HUES48 (cell line): Measurements from ENCODE around the gene R3HDM2.
"Not testable (repeated sequence)": the region's sequence is repeated elsewhere in the genome, so short reads cannot be mapped to it uniquely, and the experiment has no call there.

Source experiments
- H3K27ac ChIP-seq: one replicate; pipeline ENCODE4 v1.7.0; 2013; ENCODE audit warnings: low read depth, low read length, inconsistent platforms
- H3K27me3 ChIP-seq: 2 replicates; pipeline ENCODE4 v1.6.1; 2013; ENCODE audit warnings: mild to moderate bottlenecking, low read length; ENCODE audit not compliant: control insufficient read depth, insufficient read depth
- H3K36me3 ChIP-seq: 2 replicates; pipeline ENCODE4 v1.6.1; 2013; ENCODE audit warnings: low read length; ENCODE audit not compliant: control insufficient read depth, insufficient read depth
- H3K4me1 ChIP-seq: 2 replicates; pipeline ENCODE4 v1.6.1; 2013; ENCODE audit warnings: mild to moderate bottlenecking, low read length; ENCODE audit not compliant: control insufficient read depth, insufficient read depth
- H3K4me3 ChIP-seq: 2 replicates; pipeline ENCODE4 v1.5.1; 2013; ENCODE audit warnings: mild to moderate bottlenecking, low read depth, low read length
- H3K9ac ChIP-seq: 2 replicates; pipeline ENCODE4 v1.6.1; 2013; ENCODE audit warnings: mild to moderate bottlenecking, low read depth, low read length, moderate library complexity
- H3K9me3 ChIP-seq: 2 replicates; pipeline ENCODE4 v1.6.1; 2013; ENCODE audit warnings: low read length; ENCODE audit not compliant: control insufficient read depth, insufficient read depth

R3HDM2 gene

DNA sequence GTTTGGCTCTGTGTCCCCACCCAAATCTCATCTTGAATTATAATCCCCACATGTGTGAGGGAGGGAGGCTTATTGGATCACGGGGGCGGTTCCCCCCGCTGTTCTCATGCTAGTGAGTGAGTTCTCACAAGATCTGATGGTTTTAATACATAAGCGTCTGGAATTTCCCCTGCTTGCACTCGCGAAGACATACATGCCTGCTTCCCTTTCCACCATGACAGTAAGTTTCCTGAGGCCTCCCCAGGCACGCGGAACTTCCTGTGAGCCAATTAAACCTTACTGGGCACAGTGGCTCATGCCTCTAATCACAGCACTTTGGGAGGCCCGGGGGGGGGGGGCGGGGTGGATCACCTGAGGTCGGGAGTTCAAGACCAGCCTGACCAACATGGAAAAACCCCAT lies 60.8 kb downstream of the R3HDM2 start:
- H3K4me1 ChIP-seq = no peaks in the 10 kb centered on the region
- no peak overlapping the region for H3K9ac ChIP-seq
- no peaks in the 10 kb centered on the region for H3K36me3 ChIP-seq
- no peaks in the 10 kb centered on the region for H3K9me3 ChIP-seq
- no peak overlapping the region for H3K27ac ChIP-seq
- no peak overlapping the region for H3K4me3 ChIP-seq
- no peaks in the 10 kb centered on the region for H3K27me3 ChIP-seq

DNA sequence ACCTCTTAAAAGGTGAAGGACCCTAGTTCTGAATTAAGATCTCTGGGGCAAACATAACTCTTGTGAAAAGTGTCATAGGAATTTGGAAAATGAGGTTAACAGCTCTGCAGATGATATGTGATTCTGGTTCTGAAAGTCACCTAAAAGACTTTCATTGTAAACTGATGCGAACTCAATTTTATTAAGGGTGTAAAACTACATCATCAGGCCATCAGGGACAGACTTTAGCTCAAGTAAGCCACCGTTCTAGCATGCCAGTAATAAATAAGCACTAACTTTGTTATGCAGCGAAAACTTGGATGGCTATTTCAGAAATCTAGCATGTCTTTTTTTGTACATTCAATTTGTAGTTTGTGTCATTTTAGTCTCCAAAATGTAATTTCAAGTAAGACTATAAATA lies 61.6 kb downstream of the R3HDM2 start:
- Histone ChIP-seq H3K36me3 (no peaks in the 10 kb centered on the region), H3K27ac (no peak overlapping the region), H3K9me3 (no peaks in the 10 kb centered on the region), H3K9ac (no peak overlapping the region), H3K4me3 (no peak overlapping the region), H3K4me1 (no peaks in the 10 kb centered on the region), H3K27me3 (no peaks in the 10 kb centered on the region)

DNA sequence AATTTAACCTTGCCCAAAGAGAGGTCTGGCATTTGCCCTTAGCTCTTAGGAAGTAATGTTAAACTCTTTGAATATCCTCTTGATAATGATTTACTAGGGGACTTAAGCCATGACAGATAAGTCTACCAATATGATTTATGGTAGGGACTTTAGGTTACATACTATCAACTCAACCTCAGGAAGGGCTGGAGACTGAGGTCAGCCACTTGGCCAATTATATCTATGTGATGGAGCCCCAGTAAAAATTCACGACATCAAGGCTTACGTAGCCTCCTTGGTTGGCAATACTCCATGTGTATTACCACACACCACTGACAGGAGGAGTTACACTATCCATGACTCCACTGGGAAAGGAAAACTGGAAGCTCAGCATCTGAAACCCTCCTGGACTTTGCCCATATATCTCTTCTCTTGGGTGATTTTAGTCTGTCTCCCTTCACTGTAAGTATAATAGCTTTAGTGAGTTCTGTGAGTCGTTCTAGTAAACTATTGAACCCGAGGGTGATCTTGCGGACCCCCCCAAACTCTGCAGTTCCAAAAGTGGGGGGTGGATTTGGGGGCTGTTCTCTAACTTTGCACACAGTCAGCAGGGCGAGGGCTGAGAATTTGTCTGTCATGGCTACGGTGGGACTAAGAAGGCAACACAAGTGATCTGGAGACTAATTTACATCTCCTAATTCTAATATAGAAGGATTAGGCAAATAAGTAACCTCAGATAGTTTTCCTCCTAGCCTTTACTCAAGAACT lies 62.3 kb downstream of the R3HDM2 start:
- H3K9ac ChIP-seq = no peak overlapping the region

DNA sequence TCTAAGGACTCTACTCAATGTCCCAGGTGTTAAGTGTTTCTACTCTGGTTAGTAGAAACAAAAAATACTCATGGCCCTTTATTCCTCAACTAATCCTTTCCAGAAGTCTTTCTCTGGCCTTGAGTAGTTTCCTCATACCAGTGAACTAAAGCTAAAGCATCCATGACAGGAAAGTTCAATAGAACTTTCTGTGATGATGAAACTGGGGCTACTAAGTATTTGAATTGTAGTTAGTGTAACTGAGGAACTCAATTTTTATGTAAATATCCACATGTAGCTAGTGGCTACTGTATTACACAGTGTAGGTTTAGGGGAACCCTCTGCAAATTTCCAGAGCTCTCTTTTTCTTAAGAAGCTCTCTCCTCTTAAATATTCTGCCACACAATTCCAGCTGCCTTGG lies 63.7 kb downstream of the R3HDM2 start:
- Histone ChIP-seq H3K4me3 (no peak overlapping the region), H3K9me3 (no peaks in the 10 kb centered on the region), H3K27ac (no peak overlapping the region), H3K4me1 (no peaks in the 10 kb centered on the region), H3K36me3 (no peaks in the 10 kb centered on the region), H3K9ac (no peak overlapping the region), H3K27me3 (no peaks in the 10 kb centered on the region)

More for the DNA sequence above, 62.3 kb downstream of the R3HDM2 start:
- Histone ChIP-seq H3K4me1 (no peaks in the 10 kb centered on the region), H3K36me3 (no peaks in the 10 kb centered on the region), H3K27ac (no peak overlapping the region), H3K27me3 (no peaks in the 10 kb centered on the region), H3K4me3 (no peak overlapping the region), H3K9me3 (no peaks in the 10 kb centered on the region)

DNA sequence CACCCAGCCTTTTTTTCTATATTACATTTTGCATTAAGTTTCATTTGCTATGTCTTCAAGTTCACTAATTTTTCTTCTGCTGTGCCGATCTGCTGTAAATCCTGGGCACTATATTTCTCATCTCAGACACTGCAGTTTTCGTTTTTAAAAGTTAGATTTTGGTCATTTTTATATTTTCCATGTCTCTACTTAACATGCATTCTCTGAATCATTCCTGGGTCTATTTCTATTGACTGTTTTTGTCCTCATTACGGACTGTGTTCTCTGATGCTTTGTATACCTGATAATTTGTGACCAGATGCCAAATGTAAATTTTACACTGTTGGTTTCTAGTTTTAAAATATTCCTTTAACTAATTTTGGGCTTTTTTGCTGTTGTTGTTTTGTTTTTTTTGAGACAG lies 64.5 kb downstream of the R3HDM2 start:
- H3K36me3 ChIP-seq = no peaks in the 10 kb centered on the region
- H3K9me3 ChIP-seq = no peaks in the 10 kb centered on the region
- no peak overlapping the region for H3K27ac ChIP-seq
- H3K4me1 ChIP-seq = no peaks in the 10 kb centered on the region
- H3K4me3 ChIP-seq = no peak overlapping the region
- H3K9ac ChIP-seq = no peak overlapping the region
- no peaks in the 10 kb centered on the region for H3K27me3 ChIP-seq

DNA sequence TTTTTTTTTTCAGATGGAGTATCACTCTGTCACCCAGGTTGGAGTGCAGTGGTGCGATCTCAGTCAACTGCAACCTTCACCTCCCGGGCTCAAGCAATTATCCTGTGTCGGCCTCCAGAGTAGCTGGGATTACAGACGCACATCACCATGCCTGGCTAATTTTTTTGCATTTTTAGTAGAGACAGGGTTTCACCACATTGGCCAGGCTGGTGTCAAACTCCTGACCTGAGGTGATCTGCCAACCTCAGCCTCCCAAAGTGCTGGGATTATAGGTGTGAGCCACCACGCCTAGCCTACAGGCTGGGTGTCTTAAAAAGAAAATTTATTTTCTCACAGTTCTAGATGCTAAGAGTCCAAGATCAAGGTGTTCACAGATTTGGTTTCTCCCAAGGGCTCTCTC lies 66.7 kb downstream of the R3HDM2 start:
- H3K4me3 ChIP-seq, H3K9me3 ChIP-seq, H3K9ac ChIP-seq, H3K36me3 ChIP-seq, H3K4me1 ChIP-seq, H3K27ac ChIP-seq, H3K27me3 ChIP-seq: not testable (repeated sequence)

DNA sequence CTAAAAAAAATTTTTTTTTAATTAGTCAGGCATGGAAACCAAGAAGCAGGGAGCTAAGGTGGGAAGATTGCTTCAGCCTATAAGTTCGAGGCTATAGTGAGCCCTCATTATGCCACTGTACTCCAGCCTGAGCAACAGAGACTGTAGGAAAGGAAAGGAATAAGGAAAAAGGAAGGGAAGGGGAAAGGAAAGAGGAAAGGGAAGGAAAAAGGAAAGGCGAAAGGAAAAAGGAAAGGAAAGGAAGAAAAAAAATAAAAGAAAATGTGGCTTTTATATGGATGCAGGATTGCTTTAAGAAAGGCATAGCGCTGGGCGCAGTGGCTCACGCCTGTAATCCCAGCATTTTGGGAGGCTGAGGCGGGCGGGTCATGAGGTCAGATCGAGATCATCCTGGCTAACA lies 70.4 kb downstream of the R3HDM2 start:
- no peak overlapping the region for H3K27ac ChIP-seq
- no peaks in the 10 kb centered on the region for H3K27me3 ChIP-seq

DNA sequence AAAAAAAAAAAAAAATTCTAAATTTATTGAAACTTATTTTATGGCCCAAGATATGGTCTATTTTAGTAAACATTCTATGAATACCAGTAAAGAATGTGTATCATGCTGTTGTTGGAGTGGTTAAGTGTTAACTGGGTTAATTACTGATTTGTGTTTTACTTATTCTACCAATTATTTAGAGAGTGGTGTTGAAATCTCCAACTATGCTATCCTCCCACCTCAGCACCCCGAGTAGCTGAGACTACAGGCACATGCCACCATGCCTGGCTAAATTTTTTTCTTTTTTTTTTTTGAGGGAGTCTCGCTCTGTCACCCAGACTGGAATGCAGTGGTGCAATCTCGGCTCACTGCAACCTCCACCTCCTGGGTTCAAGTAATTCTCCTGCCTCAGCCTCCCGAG lies 72.2 kb downstream of the R3HDM2 start:
- no peak overlapping the region for H3K9ac ChIP-seq
- no peak overlapping the region for H3K4me3 ChIP-seq
- H3K9me3 ChIP-seq = no peaks in the 10 kb centered on the region
- H3K4me1 ChIP-seq = no peaks in the 10 kb centered on the region
- H3K27me3 ChIP-seq = no peaks in the 10 kb centered on the region
- no peak overlapping the region for H3K27ac ChIP-seq
- H3K36me3 ChIP-seq = no peaks in the 10 kb centered on the region

More for the DNA sequence above, 70.4 kb downstream of the R3HDM2 start:
- H3K9me3 ChIP-seq = no peaks in the 10 kb centered on the region
- H3K4me3 ChIP-seq = no peak overlapping the region
- H3K4me1 ChIP-seq = no peaks in the 10 kb centered on the region
- H3K36me3 ChIP-seq = no peaks in the 10 kb centered on the region
- no peak overlapping the region for H3K9ac ChIP-seq

DNA sequence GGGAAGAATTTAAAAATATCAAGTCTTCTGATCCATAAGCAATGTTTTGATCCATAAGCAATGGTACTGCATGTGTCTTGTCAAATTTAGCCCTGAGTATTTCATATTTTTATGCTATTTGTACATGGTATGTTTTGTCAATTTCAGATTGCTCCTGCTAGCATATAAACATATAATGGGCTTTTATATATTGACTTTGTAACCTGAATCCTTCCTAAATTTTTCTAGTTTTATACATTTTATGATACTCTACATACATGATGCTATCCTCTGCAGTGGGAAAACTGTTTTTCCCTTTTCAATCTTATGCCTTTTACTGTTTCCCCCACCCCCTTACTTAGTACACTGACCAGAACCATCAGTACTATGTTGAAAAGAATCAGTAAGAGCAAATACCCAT lies 75.1 kb downstream of the R3HDM2 start:
- Histone ChIP-seq H3K4me3 (no peak overlapping the region), H3K27me3 (no peaks in the 10 kb centered on the region), H3K36me3 (no peaks in the 10 kb centered on the region), H3K9me3 (no peaks in the 10 kb centered on the region), H3K27ac (no peak overlapping the region), H3K4me1 (no peaks in the 10 kb centered on the region), H3K9ac (no peak overlapping the region)

DNA sequence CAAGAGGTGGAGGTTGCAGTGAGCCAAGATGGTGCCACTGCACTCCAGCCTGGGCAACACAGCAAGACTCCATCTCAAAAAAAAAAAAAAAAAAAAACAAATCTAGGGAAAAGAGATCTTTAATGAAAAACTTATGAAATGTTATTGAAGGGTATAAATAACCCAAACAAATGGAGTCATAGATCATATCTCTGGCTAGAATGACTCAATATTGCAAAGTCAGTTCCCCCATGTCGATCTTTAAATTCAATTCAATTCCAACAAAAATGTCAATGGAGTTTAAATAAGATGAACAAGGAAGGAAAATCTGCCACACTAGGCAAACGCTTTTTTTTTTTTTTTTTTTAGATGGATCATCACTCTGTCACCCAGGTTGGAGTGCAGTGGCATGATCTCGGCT lies 78.7 kb downstream of the R3HDM2 start:
- no peaks in the 10 kb centered on the region for H3K27me3 ChIP-seq
- H3K9me3 ChIP-seq = no peaks in the 10 kb centered on the region
- H3K4me3 ChIP-seq = no peak overlapping the region
- H3K9ac ChIP-seq = no peak overlapping the region
- H3K4me1 ChIP-seq = no peaks in the 10 kb centered on the region
- H3K27ac ChIP-seq = no peak overlapping the region
- no peaks in the 10 kb centered on the region for H3K36me3 ChIP-seq

DNA sequence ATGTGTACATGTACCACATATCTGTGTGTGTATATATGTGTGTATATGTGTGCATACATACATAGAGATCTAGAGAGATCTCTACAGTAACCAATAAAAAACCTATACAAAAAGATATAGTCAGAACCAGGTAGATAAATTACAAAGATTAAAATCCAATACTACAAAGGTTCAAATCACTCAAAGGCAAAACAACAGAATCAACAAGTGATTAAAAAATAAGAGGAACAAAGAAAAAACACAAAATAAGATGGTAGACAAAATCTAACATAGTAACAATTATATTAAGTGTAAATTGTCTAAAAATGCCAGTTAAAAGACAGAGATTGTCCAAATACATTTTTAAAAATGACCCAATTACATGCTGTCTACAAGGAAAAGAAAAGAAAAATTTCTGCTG lies 83.6 kb downstream of the R3HDM2 start:
- peaks cover 4% of the 10 kb centered on the region; the same call in 1 of the 2 replicates for H3K4me1 ChIP-seq
- no peak overlapping the region for H3K4me3 ChIP-seq
- H3K27ac ChIP-seq = no peak overlapping the region
- H3K27me3 ChIP-seq = no peaks in the 10 kb centered on the region
- H3K9me3 ChIP-seq = no peaks in the 10 kb centered on the region
- no peaks in the 10 kb centered on the region for H3K36me3 ChIP-seq
- H3K9ac ChIP-seq = no peak overlapping the region
